Measurements from ENCODE around the gene IER2.
"Not testable (repeated sequence)": the region's sequence is repeated elsewhere in the genome, so short reads cannot be mapped to it uniquely, and the experiment has no call there.

Gene IER2

GRCh38 chr19:13139633-13140311, 10.4 kb upstream of the IER2 start:
- DNase-seq (ENCODE audit: low read depth) = no peak

GRCh38 chr19:13146763-13147563, 3.2 kb upstream of the IER2 start:
- no peak for DNase-seq (ENCODE audit: low read depth)

- not testable (repeated sequence) for DNase-seq (ENCODE audit: low read depth)
These were observed 1.0 kb upstream of the IER2 start for GRCh38 chr19:13149173-13149627.

- DNase-seq (ENCODE audit: low read depth) = no peak
These were observed 504 bp upstream of the IER2 start for GRCh38 chr19:13149628-13150186.

- DNase-seq (ENCODE audit: low read depth) = no peak
These were observed 857 bp downstream of the IER2 start for GRCh38 chr19:13150931-13151604.

- peak; percentile 94 for DNase-seq (ENCODE audit: low read depth)
These were observed 1.6 kb downstream of the IER2 start for GRCh38 chr19:13151605-13152355.

- DNase-seq (ENCODE audit: low read depth) = no peak
These were observed 2.3 kb downstream of the IER2 start for GRCh38 chr19:13152356-13152973.

- peak; percentile 91 for DNase-seq (ENCODE audit: low read depth)
These were observed 2.9 kb downstream of the IER2 start for GRCh38 chr19:13152974-13153568.

- no peak for DNase-seq (ENCODE audit: low read depth)
These were observed 3.5 kb downstream of the IER2 start for GRCh38 chr19:13153569-13154240.

- peak; percentile 36 for DNase-seq (ENCODE audit: low read depth)
These were observed 4.1 kb downstream of the IER2 start for GRCh38 chr19:13154241-13154778.

GRCh38 chr19:13154911-13155471, 4.8 kb downstream of the IER2 start:
- DNase-seq (ENCODE audit: low read depth) = peak; percentile 72

- peak; percentile 78 for DNase-seq (ENCODE audit: low read depth)
These were observed 5.5 kb downstream of the IER2 start for GRCh38 chr19:13155472-13156359.

- DNase-seq (ENCODE audit: low read depth) = no peak
These were observed 9.5 kb downstream of the IER2 start for GRCh38 chr19:13159713-13160112.

GRCh38 chr19:13160557-13160956, 10.3 kb downstream of the IER2 start:
- DNase-seq (ENCODE audit: low read depth) = no peak

GRCh38 chr19:13162724-13163608, 12.8 kb downstream of the IER2 start:
- peak; percentile 83 for DNase-seq (ENCODE audit: low read depth)

- no peak for DNase-seq (ENCODE audit: low read depth)
These were observed 13.6 kb downstream of the IER2 start for GRCh38 chr19:13163609-13164342.

Data from T-helper 22 cell (primary cell).